Measurements from ENCODE around the gene TBX3.

TBX3 gene

DNA sequence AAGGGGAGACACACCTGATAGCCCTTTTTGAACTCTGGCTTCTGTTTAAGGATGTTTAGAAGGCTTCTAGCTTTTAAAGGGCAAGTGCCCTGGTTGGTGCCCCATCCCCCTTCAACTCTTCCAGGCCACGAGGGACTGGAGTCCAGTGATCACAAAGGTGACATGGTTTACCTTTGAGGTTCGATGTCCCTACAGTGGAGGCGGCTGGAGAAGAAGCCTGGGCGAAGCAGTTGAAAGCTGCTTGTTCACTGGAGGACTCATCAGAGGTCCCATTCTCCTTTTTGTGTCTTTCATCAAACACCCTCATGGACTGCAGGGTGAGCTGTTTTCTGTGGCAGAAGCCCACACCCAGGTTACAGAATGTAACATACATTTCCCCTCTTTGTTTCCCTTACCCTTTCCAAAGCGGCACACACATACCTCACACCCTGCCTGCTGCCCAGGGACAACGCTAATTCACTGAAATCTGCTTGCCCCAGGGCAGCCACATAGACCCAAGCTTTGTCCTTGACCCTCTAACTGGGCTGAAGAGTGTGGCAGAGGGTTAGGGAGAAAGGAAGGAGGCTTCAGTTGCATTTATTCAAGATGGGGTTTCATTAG, 7.7 kb downstream of the TBX3 start:
- Histone ChIP-seq H3K79me2 (ENCODE audit: insufficient read depth, low read depth) (no peaks in the 10 kb centered on the region), H4K20me1 (ENCODE audit: insufficient read depth) (no peaks in the 10 kb centered on the region), H3K4me3 (IDR thresholded peaks at IDR 0.05; ENCODE audit: insufficient read depth, low read depth, low read length) (no peak overlapping the region), H3K27ac (no peak overlapping the region), H3K4me2 (no peak overlapping the region), H2AFZ (ENCODE audit: low read depth) (no peak overlapping the region), H3K4me1 (ENCODE audit: low read depth, poor library complexity, severe bottlenecking) (no peaks in the 10 kb centered on the region), H3K36me3 (ENCODE audit: insufficient read depth) (no peaks in the 10 kb centered on the region), H3K9ac (no peak overlapping the region), H3K27me3 (ENCODE audit: insufficient read depth, low read depth) (no peaks in the 10 kb centered on the region)
- TF ChIP-seq, protein P1, sequence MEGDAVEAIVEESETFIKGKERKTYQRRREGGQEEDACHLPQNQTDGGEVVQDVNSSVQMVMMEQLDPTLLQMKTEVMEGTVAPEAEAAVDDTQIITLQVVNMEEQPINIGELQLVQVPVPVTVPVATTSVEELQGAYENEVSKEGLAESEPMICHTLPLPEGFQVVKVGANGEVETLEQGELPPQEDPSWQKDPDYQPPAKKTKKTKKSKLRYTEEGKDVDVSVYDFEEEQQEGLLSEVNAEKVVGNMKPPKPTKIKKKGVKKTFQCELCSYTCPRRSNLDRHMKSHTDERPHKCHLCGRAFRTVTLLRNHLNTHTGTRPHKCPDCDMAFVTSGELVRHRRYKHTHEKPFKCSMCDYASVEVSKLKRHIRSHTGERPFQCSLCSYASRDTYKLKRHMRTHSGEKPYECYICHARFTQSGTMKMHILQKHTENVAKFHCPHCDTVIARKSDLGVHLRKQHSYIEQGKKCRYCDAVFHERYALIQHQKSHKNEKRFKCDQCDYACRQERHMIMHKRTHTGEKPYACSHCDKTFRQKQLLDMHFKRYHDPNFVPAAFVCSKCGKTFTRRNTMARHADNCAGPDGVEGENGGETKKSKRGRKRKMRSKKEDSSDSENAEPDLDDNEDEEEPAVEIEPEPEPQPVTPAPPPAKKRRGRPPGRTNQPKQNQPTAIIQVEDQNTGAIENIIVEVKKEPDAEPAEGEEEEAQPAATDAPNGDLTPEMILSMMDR (conservative IDR thresholded peaks at IDR 0.05; ENCODE audit: low read depth, low read length): no peak

DNA sequence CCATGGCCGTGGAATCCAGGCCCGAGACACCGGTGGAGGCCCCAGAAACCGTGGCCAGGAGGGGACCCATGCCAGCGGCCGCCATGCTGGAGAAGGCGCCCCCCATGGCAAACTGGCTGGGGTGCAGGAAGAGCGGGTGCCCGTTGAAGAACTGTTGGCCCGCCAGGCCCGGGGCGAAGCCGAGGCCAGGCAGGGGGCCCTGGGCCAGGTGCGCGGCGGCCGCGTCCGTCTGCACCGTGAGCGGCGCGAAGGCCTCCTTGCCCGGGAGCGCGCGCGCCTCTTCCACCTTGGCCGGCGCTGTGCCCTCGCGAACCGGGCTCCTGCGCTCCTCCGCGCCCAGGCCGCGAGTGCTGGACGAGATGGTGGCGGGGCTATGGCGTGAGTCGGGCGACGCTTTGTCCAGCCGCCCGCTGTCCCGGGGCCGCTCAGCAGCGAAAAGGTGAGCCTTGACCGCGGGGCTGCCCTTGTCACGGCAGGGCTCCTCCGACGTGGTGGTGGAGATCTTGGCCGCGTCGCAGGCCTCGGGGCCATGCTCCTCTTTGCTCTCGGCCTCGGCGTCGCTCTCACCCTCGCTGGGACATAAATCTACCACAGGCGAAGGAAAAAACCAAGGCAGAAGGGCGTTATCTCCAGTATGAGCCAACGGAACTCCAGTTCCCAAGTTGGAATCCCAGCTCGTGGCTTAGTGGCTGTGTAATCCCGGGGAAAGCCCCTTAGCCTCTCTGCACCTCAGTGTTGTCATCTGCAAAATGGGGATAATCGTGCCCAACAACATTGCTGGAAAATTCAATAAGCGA, 9.5 kb downstream of the TBX3 start:
- H3K4me3 ChIP-seq (IDR thresholded peaks at IDR 0.05; ENCODE audit: insufficient read depth, low read depth, low read length): no peak overlapping the region
- H3K79me2 ChIP-seq (ENCODE audit: insufficient read depth, low read depth): no peaks in the 10 kb centered on the region
- no peak overlapping the region for H3K4me2 ChIP-seq
- TF ChIP-seq, protein P1 (conservative IDR thresholded peaks at IDR 0.05; ENCODE audit: low read depth, low read length): no peak
- no peaks in the 10 kb centered on the region for H4K20me1 ChIP-seq (ENCODE audit: insufficient read depth)
- H3K27ac ChIP-seq: no peak overlapping the region
- no peaks in the 10 kb centered on the region for H3K27me3 ChIP-seq (ENCODE audit: insufficient read depth, low read depth)
- H3K9ac ChIP-seq: no peak overlapping the region
- H3K4me1 ChIP-seq (ENCODE audit: low read depth, poor library complexity, severe bottlenecking): no peaks in the 10 kb centered on the region
- H3K36me3 ChIP-seq (ENCODE audit: insufficient read depth): no peaks in the 10 kb centered on the region
- no peak overlapping the region for H2AFZ ChIP-seq (ENCODE audit: low read depth)

DNA sequence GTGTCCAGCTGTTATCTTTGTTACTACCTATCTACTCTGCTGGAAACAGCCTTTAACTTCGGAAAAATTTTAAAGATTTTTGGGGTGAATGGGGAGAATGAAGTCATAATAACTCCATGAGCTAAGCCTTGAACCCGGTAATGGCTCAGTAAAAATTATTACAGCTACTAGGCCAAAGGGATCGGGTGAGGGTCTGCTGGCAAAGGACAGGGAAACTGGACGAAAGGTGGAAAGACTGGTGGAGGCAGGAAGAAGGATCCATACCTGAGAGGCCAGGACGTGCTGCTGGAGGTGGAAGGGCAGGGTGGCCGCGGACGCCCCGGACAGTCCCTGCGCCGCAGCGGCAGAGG, 10.1 kb downstream of the TBX3 start:
- no peaks in the 10 kb centered on the region for H3K36me3 ChIP-seq (ENCODE audit: insufficient read depth)
- no peaks in the 10 kb centered on the region for H3K4me1 ChIP-seq (ENCODE audit: low read depth, poor library complexity, severe bottlenecking)
- TF ChIP-seq, protein P1 (conservative IDR thresholded peaks at IDR 0.05; ENCODE audit: low read depth, low read length): no peak
- H3K4me2 ChIP-seq: no peak overlapping the region
- H2AFZ ChIP-seq (ENCODE audit: low read depth): no peak overlapping the region
- H3K27me3 ChIP-seq (ENCODE audit: insufficient read depth, low read depth): no peaks in the 10 kb centered on the region
- no peaks in the 10 kb centered on the region for H4K20me1 ChIP-seq (ENCODE audit: insufficient read depth)
- no peak overlapping the region for H3K9ac ChIP-seq
- no peak overlapping the region for H3K27ac ChIP-seq
- no peaks in the 10 kb centered on the region for H3K79me2 ChIP-seq (ENCODE audit: insufficient read depth, low read depth)
- no peak overlapping the region for H3K4me3 ChIP-seq (IDR thresholded peaks at IDR 0.05; ENCODE audit: insufficient read depth, low read depth, low read length)

DNA sequence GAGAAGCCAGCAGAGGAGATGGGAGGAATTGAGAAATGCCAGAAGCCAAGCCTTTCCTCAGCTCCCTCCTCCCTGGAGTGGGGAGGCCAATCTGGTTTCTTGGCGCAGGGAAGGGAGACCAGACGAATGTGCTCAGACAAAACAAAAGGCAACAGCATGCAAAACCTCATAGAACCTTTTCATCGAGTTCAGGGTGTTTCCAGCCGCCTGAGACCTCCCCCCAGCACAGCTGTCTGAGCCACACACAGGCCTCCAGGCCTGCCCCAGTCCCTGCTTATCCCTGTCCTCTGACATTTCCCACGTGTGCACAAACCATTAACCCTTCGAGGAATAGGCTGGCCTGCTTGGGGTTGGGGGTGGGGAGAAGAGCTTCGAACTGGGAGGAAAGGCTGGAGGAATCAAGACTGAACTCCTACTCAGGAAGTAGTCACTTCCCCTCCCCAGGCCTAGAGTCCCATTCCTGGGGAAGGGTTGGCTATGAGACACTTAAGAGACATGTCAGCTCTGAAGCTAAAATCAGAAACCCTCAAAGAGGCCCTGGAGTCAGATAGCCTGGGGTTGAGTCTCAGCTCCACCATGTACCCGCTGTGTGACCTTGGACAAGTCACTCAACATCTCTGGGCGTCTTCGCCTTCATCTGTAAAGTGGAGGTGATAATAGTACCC, 10.7 kb downstream of the TBX3 start:
- H3K9ac ChIP-seq: no peak overlapping the region
- H3K36me3 ChIP-seq (ENCODE audit: insufficient read depth): no peaks in the 10 kb centered on the region
- H3K4me2 ChIP-seq: no peak overlapping the region
- H3K4me1 ChIP-seq (ENCODE audit: low read depth, poor library complexity, severe bottlenecking): no peaks in the 10 kb centered on the region
- no peak overlapping the region for H3K4me3 ChIP-seq (IDR thresholded peaks at IDR 0.05; ENCODE audit: insufficient read depth, low read depth, low read length)
- TF ChIP-seq, protein P1 (conservative IDR thresholded peaks at IDR 0.05; ENCODE audit: low read depth, low read length): no peak
- no peaks in the 10 kb centered on the region for H3K27me3 ChIP-seq (ENCODE audit: insufficient read depth, low read depth)
- no peak overlapping the region for H3K27ac ChIP-seq
- no peak overlapping the region for H2AFZ ChIP-seq (ENCODE audit: low read depth)
- no peaks in the 10 kb centered on the region for H4K20me1 ChIP-seq (ENCODE audit: insufficient read depth)
- no peaks in the 10 kb centered on the region for H3K79me2 ChIP-seq (ENCODE audit: insufficient read depth, low read depth)

Data from KMS-11 (cell line).